H1 (cell line): ENCODE measurements around the gene LRP8. TPM values are rescaled to one million over a fixed set of nuclear protein-coding genes. Genes with fewer than 3 reads are reported as not detected.

ENCODE experiments used
- CTCF ChIA-PET: fragments of 300-600 bp; sonication (Branson Sonifier 250); formaldehyde crosslinking; loops from one replicate; lab custom pipeline; 2021; ENCODE audit not compliant: partially characterized antibody; lab: Charles Lee
- POLR2A ChIA-PET: fragments of 300-600 bp; sonication (Branson Sonifier 250); formaldehyde crosslinking; loops from one replicate; lab custom pipeline; 2021; ENCODE audit warnings: inconsistent platforms; ENCODE audit not compliant: partially characterized antibody; lab: Charles Lee
- DNase-seq, 2 experiments: peaks; one replicate each; pipeline versions ENCODE4 v3.0.0 to v3.0.0-alpha.2; 2010 to 2022; ENCODE audit warnings: low spot score in 2 of 2, low read depth in 1 of 2, mixed read lengths in 1 of 2
- FAIRE-seq: peaks from 2 replicates; lab custom pipeline; 2011; peaks lifted over from hg19 to GRCh38; lab: Jason Lieb, UNC
- H2AFZ ChIP-seq: 2 replicates; pipeline ENCODE4 v1.8.1; 2012; ENCODE audit warnings: low read length, inconsistent platforms
- H2AK5ac ChIP-seq: 2 replicates; pipeline ENCODE4 v1.6.1; 2013; ENCODE audit warnings: low read depth, low read length
- H2BK120ac ChIP-seq: replicated peaks from 2 replicates; pipeline ENCODE3; 2013; ENCODE audit warnings: low read depth, low read length, inconsistent platforms
- H2BK12ac ChIP-seq: 2 replicates; pipeline ENCODE4 v1.6.1; 2013; ENCODE audit warnings: low read depth, low read length
- H2BK15ac ChIP-seq: 2 replicates; pipeline ENCODE4 v1.6.1; 2013; ENCODE audit warnings: low read length
- H2BK20ac ChIP-seq: 2 replicates; pipeline ENCODE4 v1.6.1; 2013; ENCODE audit warnings: low read length
- H2BK5ac ChIP-seq: 2 replicates; pipeline ENCODE4 v1.6.1; 2013; ENCODE audit warnings: low read depth, low read length
- H3K14ac ChIP-seq: 2 replicates; pipeline ENCODE4 v1.6.1; 2013; ENCODE audit warnings: inconsistent platforms; ENCODE audit not compliant: insufficient read length
- H3K18ac ChIP-seq: 2 replicates; pipeline ENCODE4 v1.6.1; 2013; ENCODE audit warnings: low read length; ENCODE audit errors: extremely low read depth
- H3K23ac ChIP-seq: 2 replicates; pipeline ENCODE4 v1.6.1; 2013; ENCODE audit warnings: inconsistent platforms; ENCODE audit not compliant: insufficient read length
- H3K23me2 ChIP-seq: 2 replicates; pipeline ENCODE4 v1.6.1; 2013; ENCODE audit warnings: low read depth, low read length
- H3K27ac ChIP-seq: 2 replicates; pipeline ENCODE4 v1.6.1; 2011; ENCODE audit warnings: low read depth, low read length, inconsistent platforms
- H3K27me3 ChIP-seq, 4 experiments: replicated peaks in 1 of 4; 1 replicate in 1 of 4; 2 replicates in 3 of 4; pipeline versions ENCODE4 v1.6.1 to v1.8.1; 2011 to 2013; ENCODE audit warnings: low read length in 3 of 4, mild to moderate bottlenecking in 3 of 4, inconsistent platforms in 2 of 4, mixed read lengths in 2 of 4, moderate library complexity in 1 of 4; ENCODE audit not compliant: control insufficient read depth in 3 of 4, insufficient read depth in 3 of 4; ENCODE audit errors: extremely low read depth in 1 of 4
- H3K36me3 ChIP-seq, 4 experiments: 2 replicates each; pipeline versions ENCODE4 v1.6.1 to v1.8.1; 2011 to 2013; ENCODE audit warnings: mild to moderate bottlenecking in 4 of 4, low read length in 3 of 4, moderate library complexity in 2 of 4, control low read depth in 1 of 4, inconsistent platforms in 1 of 4; ENCODE audit not compliant: insufficient read depth in 4 of 4, control insufficient read depth in 2 of 4
- H3K4ac ChIP-seq: replicated peaks from 2 replicates; pipeline ENCODE3; 2013; ENCODE audit warnings: low read length, low read depth, mixed read lengths, inconsistent platforms; ENCODE audit not compliant: insufficient read length
- H3K4me1 ChIP-seq, 4 experiments: replicated peaks in 1 of 4; 1 replicate in 1 of 4; 2 replicates in 3 of 4; pipeline versions ENCODE4 v1.6.1 to v1.8.1; 2011 to 2013; ENCODE audit warnings: low read length in 3 of 4, inconsistent platforms in 2 of 4, mixed read lengths in 1 of 4; ENCODE audit not compliant: insufficient read depth in 4 of 4, control insufficient read depth in 3 of 4
- H3K4me2 ChIP-seq, 2 experiments: 2 replicates each; pipeline versions ENCODE4 v1.6.1 to v1.8.1; 2011 to 2013; ENCODE audit warnings: low read depth in 2 of 2, low read length in 2 of 2, control low read depth in 1 of 2, inconsistent platforms in 1 of 2, mild to moderate bottlenecking in 1 of 2; ENCODE audit not compliant: insufficient read depth in 1 of 2
- H3K4me3 ChIP-seq, 4 experiments: fragments of 200-600, 300-600 bp in 1 of 4; sonication (generic), shearing (Covaris generic), sonication (Bioruptor Twin) in 1 of 4; 2 replicates each; pipeline versions ENCODE4 v1.5.1 to v1.8.1; 2011 to 2016; ENCODE audit warnings: low read length in 4 of 4, low read depth in 3 of 4, control low read depth in 2 of 4, inconsistent platforms in 2 of 4, mild to moderate bottlenecking in 2 of 4, mixed read lengths in 1 of 4, moderate library complexity in 1 of 4; ENCODE audit not compliant: insufficient read depth in 2 of 4; ENCODE audit errors: extremely low read depth in 1 of 4
- H3K56ac ChIP-seq: replicated peaks from 2 replicates; pipeline ENCODE3; 2013; ENCODE audit warnings: low read depth, mild to moderate bottlenecking, mixed read lengths, low read length, inconsistent platforms; ENCODE audit not compliant: insufficient read length
- H3K79me1 ChIP-seq: 2 replicates; pipeline ENCODE4 v1.6.1; 2013; ENCODE audit warnings: low read depth, low read length, control low read depth
- H3K79me2 ChIP-seq, 2 experiments: 2 replicates each; pipeline versions ENCODE4 v1.6.1 to v1.8.1; 2012 to 2013; ENCODE audit warnings: low read length in 2 of 2, mild to moderate bottlenecking in 2 of 2, inconsistent platforms in 1 of 2; ENCODE audit not compliant: insufficient read depth in 2 of 2, control insufficient read depth in 1 of 2
- H3K9ac ChIP-seq, 4 experiments: replicated peaks in 1 of 4; 1 replicate in 1 of 4; 2 replicates in 3 of 4; pipeline versions ENCODE4 v1.6.1 to v1.8.1; 2011 to 2013; ENCODE audit warnings: low read depth in 3 of 4, low read length in 3 of 4, control low read depth in 2 of 4, mild to moderate bottlenecking in 2 of 4, moderate library complexity in 2 of 4, inconsistent platforms in 1 of 4; ENCODE audit errors: extremely low read depth in 1 of 4
- H3K9me3 ChIP-seq, 2 experiments: 2 replicates each; pipeline versions ENCODE4 v1.6.1 to v1.8.1; 2012 to 2013; ENCODE audit warnings: mild to moderate bottlenecking in 2 of 2, moderate library complexity in 2 of 2, control low read depth in 1 of 2, inconsistent platforms in 1 of 2, low read depth in 1 of 2, low read length in 1 of 2, mixed read lengths in 1 of 2; ENCODE audit not compliant: insufficient read depth in 2 of 2
- H4K20me1 ChIP-seq, 2 experiments: replicated peaks in 1 of 2; 2 replicates each; pipeline versions ENCODE3 to v1.8.1; 2011 to 2013; ENCODE audit warnings: inconsistent platforms in 2 of 2, low read length in 2 of 2, mild to moderate bottlenecking in 1 of 2; ENCODE audit not compliant: insufficient read depth in 2 of 2, control insufficient read depth in 1 of 2
- H4K5ac ChIP-seq: 2 replicates; pipeline ENCODE4 v1.6.1; 2013; ENCODE audit warnings: low read length, low read depth, mixed read lengths, inconsistent platforms; ENCODE audit not compliant: insufficient read length
- H4K8ac ChIP-seq: 2 replicates; pipeline ENCODE4 v1.8.0; 2013; ENCODE audit warnings: mild to moderate bottlenecking, moderate library complexity, low read length, inconsistent platforms; ENCODE audit not compliant: insufficient read depth; ENCODE audit errors: extremely low read depth
- H4K91ac ChIP-seq: replicated peaks from 2 replicates; pipeline ENCODE3; 2013; ENCODE audit warnings: low read length, mixed read lengths, inconsistent platforms; ENCODE audit not compliant: insufficient read length
- CREB1 ChIP-seq: IDR thresholded peaks from 2 replicates; pipeline ENCODE4 v1.6.1; 2012; ENCODE audit warnings: inconsistent platforms
- CTCF ChIP-seq, 3 experiments: IDR thresholded peaks; 1 replicate in 2 of 3; 2 replicates in 1 of 3; pipeline versions ENCODE4 v1.5.1 to v1.6.1; 2011; ENCODE audit warnings: low read length in 3 of 3, mild to moderate bottlenecking in 3 of 3, inconsistent platforms in 2 of 3, low read depth in 1 of 3, moderate library complexity in 1 of 3; ENCODE audit not compliant: insufficient read depth in 1 of 3; ENCODE audit errors: control extremely low read depth in 1 of 3
- FOSL1 ChIP-seq: IDR thresholded peaks from 2 replicates; pipeline ENCODE4 v1.6.1; 2011; ENCODE audit warnings: mild to moderate bottlenecking, low read depth, low read length, moderate library complexity; ENCODE audit not compliant: insufficient read depth
- JUND ChIP-seq: IDR thresholded peaks from 2 replicates; pipeline ENCODE4 v1.6.1; 2011; ENCODE audit warnings: mild to moderate bottlenecking, improper control_type of control experiment, low read length
- NANOG ChIP-seq: IDR thresholded peaks from 2 replicates; pipeline ENCODE4 v1.6.1; 2011; ENCODE audit warnings: low read length, low read depth, mild to moderate bottlenecking, inconsistent platforms; ENCODE audit not compliant: insufficient read depth, poor library complexity, severe bottlenecking
- RAD21 ChIP-seq, 2 experiments: IDR thresholded peaks in 1 of 2; conservative IDR thresholded peaks in 1 of 2; 2 replicates each; pipeline ENCODE4 v1.6.1; 2011; ENCODE audit warnings: low read depth in 2 of 2, low read length in 2 of 2, improper control_type of control experiment in 1 of 2, inconsistent platforms in 1 of 2, mild to moderate bottlenecking in 1 of 2, moderate library complexity in 1 of 2
- polyA plus RNA-seq, 7 experiments: library from polyadenylated mRNA; depleted of rRNA in 3 of 7; stranded (reverse) in 5 of 7; unstranded in 2 of 7; fragments of >200 nt in 5 of 7; fragments of 200-250 nt in 2 of 7; gene quantifications; 1 replicate in 5 of 7; 2 replicates in 1 of 7; 4 replicates in 1 of 7; pipeline versions ENCODE4 v1.2.1 to v1.2.3, GENCODE V29; 2011 to 2013; ENCODE audit warnings: missing spikeins in 2 of 7, mixed read lengths in 2 of 7
- total RNA-seq: library from RNA; stranded (reverse); fragmentation: NEBNext Ultra II Directional; extraction: Animal tissue kit (Norgen Biotek cat#: 25700); gene quantifications from 2 replicates; pipeline ENCODE4 v1.2.1, GENCODE V29; 2021

LRP8 gene
- total and polyA plus RNA-seq, 2 of the 8 experiments (the other 6 are each of a cell fraction or from before 2014, with no cell fraction given) = 63.2 to 66.4 TPM

DNA sequence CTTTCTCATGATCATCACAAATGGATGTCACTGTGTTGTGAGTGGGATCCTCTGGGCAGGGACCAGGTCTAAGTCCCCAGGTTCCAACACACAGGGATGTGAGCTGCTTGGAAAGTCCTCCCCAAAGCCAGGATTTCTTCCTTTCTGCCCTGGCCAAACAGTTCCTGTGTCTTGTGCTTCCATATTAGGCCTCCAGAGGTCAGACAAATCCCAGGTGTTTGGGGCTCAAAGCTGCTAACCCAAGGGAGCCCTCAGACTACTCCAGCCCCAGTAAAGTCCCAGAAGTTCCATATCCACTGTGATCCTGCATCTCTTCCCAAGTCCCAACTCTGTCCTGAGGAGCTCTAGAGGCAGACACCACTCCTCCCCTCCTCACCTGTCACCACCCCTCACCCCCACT is 61.8 kb downstream of the LRP8 start:
- H2BK15ac ChIP-seq = no peak overlapping the region
- CTCF ChIA-PET = interaction anchor here (0.6 to 4.1 kb wide), 18 partner anchors 9 to 416 kb away, joined by 3 to 18 read pairs (median 4); no protein-coding TSS in a partner anchor
- no peak overlapping the region for H3K9ac ChIP-seq

More for the DNA sequence above, 61.8 kb downstream of the LRP8 start:
- Histone ChIP-seq H4K91ac (no peak overlapping the region), H3K4me1 (no peaks in the 10 kb centered on the region), H3K4me2 (no peak overlapping the region), H4K5ac (no peak overlapping the region), H4K8ac (no peak overlapping the region), H4K20me1 (peaks cover 0 to 7% of the 10 kb centered on the region in 2 experiments), H2AFZ (no peak overlapping the region), H3K9me3 (no peaks in the 10 kb centered on the region), H2BK120ac (no peak overlapping the region), H3K18ac (no peak overlapping the region), H3K14ac (no peak overlapping the region), H2BK5ac (no peak overlapping the region), H3K27ac (no peak overlapping the region), H3K79me2 (no peaks in the 10 kb centered on the region), H3K23me2 (no peaks in the 10 kb centered on the region), H3K79me1 (no peaks in the 10 kb centered on the region), H2BK12ac (no peak overlapping the region), H3K27me3 (no peaks in the 10 kb centered on the region), H3K4ac (no peak overlapping the region), H2AK5ac (no peak overlapping the region), H3K4me3 (no peak overlapping the region), H2BK20ac (no peak overlapping the region), H3K56ac (no peak overlapping the region), H3K23ac (no peak overlapping the region), H3K36me3 (peaks cover 35 to 91% (median 74%) of the 10 kb centered on the region in 4 experiments)
- TF ChIP-seq JUND (no peak), NANOG (no peak), CTCF (IDR thresholded peaks at IDR 0.05; ENCODE audit: control extremely low read depth in 1 of 3, insufficient read depth in 1 of 3, low read depth in 1 of 3, low read length in 3 of 3) (peak in 2 of 3 experiments; percentile 34 to 56; a peak in 1 of 4 replicates), RAD21 (IDR thresholded peaks at IDR 0.05 in 1 of 2, conservative IDR thresholded peaks at IDR 0.05 in 1 of 2; ENCODE audit: low read depth in 2 of 2, low read length in 2 of 2) (peak; percentile 50 to 68; a peak in 3 of 4 replicates), CREB1 (no peak), FOSL1 (no peak)
- no peak for DNase-seq
- no peak for FAIRE-seq
- POLR2A ChIA-PET = no interaction called here
